Measurements from ENCODE around the gene RBM44. TPM values are rescaled to one million over a fixed set of nuclear protein-coding genes. Genes with fewer than 3 reads are reported as not detected.

RBM44 gene
- total and polyA plus RNA-seq, 2 donors (not counting 1 experiment from before 2014, with no cell fraction given), result 0.17 to 0.34 TPM

DNA sequence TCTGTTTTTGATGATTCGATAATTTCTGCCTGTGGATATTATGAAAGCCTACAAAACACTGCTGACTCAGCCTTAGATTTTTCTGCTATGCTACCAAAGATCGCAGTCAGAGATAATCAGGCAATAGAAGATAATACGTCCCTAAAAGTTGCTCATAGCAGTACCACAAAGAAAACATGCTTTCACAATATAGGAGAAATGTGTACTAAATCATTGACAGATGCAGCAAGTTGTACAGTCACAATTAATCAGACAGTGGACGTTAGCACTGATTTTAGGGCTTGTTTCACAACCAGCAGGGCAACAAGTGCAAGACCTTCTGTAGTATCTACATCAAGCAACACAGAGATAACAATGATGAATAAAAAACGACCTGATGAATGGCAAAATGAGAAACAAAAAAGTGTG, 19.5 kb downstream of the RBM44 start:
- Histone ChIP-seq H3K4me1 (ENCODE audit: control insufficient read depth, extremely low read depth, insufficient read depth, low read length) (no peaks in the 10 kb centered on the region), H3K9ac (ENCODE audit: insufficient read depth, low read length) (no peak overlapping the region), H2AFZ (ENCODE audit: low read length) (no peak overlapping the region), H3K27me3 (ENCODE audit: control insufficient read depth, insufficient read depth, low read length) (peaks cover 3% of the 10 kb centered on the region), H3K79me2 (ENCODE audit: control insufficient read depth, insufficient read depth, low read length) (no peaks in the 10 kb centered on the region), H3K36me3 (ENCODE audit: control insufficient read depth, insufficient read depth, low read length) (no peaks in the 10 kb centered on the region), H3K4me2 (ENCODE audit: extremely low read depth, insufficient read depth, low read length) (no peak overlapping the region), H3K27ac (ENCODE audit: insufficient read depth, low read length) (no peak overlapping the region), H4K20me1 (ENCODE audit: control insufficient read depth, extremely low read depth, insufficient read depth, low read length) (no peaks in the 10 kb centered on the region), H3K4me3 (replicated peaks in 1 of 4; ENCODE audit: control extremely low read depth in 1 of 4, insufficient read depth in 1 of 4, low read depth in 3 of 4, low read length in 4 of 4) (no peak overlapping the region), H3K9me3 (ENCODE audit: control insufficient read depth, insufficient read depth, low read depth, low read length) (no peaks in the 10 kb centered on the region)
- no peak for TF ChIP-seq EZH2 (IDR thresholded peaks at IDR 0.05; ENCODE audit: low read length, missing control alignments)
- TF ChIP-seq, protein P1, sequence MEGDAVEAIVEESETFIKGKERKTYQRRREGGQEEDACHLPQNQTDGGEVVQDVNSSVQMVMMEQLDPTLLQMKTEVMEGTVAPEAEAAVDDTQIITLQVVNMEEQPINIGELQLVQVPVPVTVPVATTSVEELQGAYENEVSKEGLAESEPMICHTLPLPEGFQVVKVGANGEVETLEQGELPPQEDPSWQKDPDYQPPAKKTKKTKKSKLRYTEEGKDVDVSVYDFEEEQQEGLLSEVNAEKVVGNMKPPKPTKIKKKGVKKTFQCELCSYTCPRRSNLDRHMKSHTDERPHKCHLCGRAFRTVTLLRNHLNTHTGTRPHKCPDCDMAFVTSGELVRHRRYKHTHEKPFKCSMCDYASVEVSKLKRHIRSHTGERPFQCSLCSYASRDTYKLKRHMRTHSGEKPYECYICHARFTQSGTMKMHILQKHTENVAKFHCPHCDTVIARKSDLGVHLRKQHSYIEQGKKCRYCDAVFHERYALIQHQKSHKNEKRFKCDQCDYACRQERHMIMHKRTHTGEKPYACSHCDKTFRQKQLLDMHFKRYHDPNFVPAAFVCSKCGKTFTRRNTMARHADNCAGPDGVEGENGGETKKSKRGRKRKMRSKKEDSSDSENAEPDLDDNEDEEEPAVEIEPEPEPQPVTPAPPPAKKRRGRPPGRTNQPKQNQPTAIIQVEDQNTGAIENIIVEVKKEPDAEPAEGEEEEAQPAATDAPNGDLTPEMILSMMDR (conservative IDR thresholded peaks at IDR 0.05 in 1 of 2, IDR thresholded peaks at IDR 0.05 in 1 of 2; ENCODE audit: low read depth in 1 of 2, low read length in 2 of 2), result no peak
- DNase-seq (ENCODE audit: low read depth in 2 of 2), result peak; percentile 65

DNA sequence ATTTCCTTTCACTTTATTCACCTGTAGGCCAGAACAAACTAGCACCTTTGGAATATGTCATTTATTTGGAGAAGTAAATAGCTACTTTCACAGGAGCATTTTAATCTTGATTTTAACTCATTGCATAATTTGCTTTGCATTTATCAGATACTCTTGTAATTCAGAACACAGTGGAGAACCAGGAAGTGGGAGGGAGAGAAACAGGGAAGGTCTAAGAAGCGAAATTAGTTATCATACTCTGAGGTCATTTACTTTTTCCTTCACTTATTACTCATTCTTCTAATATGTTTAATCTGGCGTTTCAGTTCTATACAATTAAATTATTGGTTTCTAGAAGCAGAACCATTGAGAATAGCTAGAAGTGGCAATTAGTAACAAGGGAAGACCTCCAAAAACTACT, 20.7 kb downstream of the RBM44 start:
- no peak overlapping the region for H3K4me2 ChIP-seq (ENCODE audit: extremely low read depth, insufficient read depth, low read length)
- no peak overlapping the region for H3K9ac ChIP-seq (ENCODE audit: insufficient read depth, low read length)
- no peaks in the 10 kb centered on the region for H3K36me3 ChIP-seq (ENCODE audit: control insufficient read depth, insufficient read depth, low read length)
- TF ChIP-seq EZH2 (IDR thresholded peaks at IDR 0.05; ENCODE audit: low read length, missing control alignments), result no peak
- TF ChIP-seq, protein P1 (conservative IDR thresholded peaks at IDR 0.05 in 1 of 2, IDR thresholded peaks at IDR 0.05 in 1 of 2; ENCODE audit: low read depth in 1 of 2, low read length in 2 of 2), result no peak
- H3K9me3 ChIP-seq (ENCODE audit: control insufficient read depth, insufficient read depth, low read depth, low read length), result no peaks in the 10 kb centered on the region
- H4K20me1 ChIP-seq (ENCODE audit: control insufficient read depth, extremely low read depth, insufficient read depth, low read length), result no peaks in the 10 kb centered on the region
- no peaks in the 10 kb centered on the region for H3K4me1 ChIP-seq (ENCODE audit: control insufficient read depth, extremely low read depth, insufficient read depth, low read length)
- H3K4me3 ChIP-seq (replicated peaks in 1 of 4; ENCODE audit: control extremely low read depth in 1 of 4, insufficient read depth in 1 of 4, low read depth in 3 of 4, low read length in 4 of 4), result no peak overlapping the region
- no peak overlapping the region for H3K27ac ChIP-seq (ENCODE audit: insufficient read depth, low read length)
- no peaks in the 10 kb centered on the region for H3K79me2 ChIP-seq (ENCODE audit: control insufficient read depth, insufficient read depth, low read length)
- peak in 1 of 2 donors; percentile 13 for DNase-seq (ENCODE audit: low read depth in 2 of 2)
- H3K27me3 ChIP-seq (ENCODE audit: control insufficient read depth, insufficient read depth, low read length), result peaks cover 3% of the 10 kb centered on the region
- H2AFZ ChIP-seq (ENCODE audit: low read length), result no peak overlapping the region

GRCh38 chr2:237820421-237820820, 21.8 kb downstream of the RBM44 start:
- no peaks in the 10 kb centered on the region for H3K36me3 ChIP-seq (ENCODE audit: control insufficient read depth, insufficient read depth, low read length)

More at GRCh38 chr2:237820421-237820820, 21.8 kb downstream of the RBM44 start:
- H3K27me3 ChIP-seq (ENCODE audit: control insufficient read depth, insufficient read depth, low read length), result peaks cover 3% of the 10 kb centered on the region
- H3K4me1 ChIP-seq (ENCODE audit: control insufficient read depth, extremely low read depth, insufficient read depth, low read length), result no peaks in the 10 kb centered on the region
- H3K27ac ChIP-seq (ENCODE audit: insufficient read depth, low read length), result no peak overlapping the region
- no peak overlapping the region for H3K4me3 ChIP-seq (replicated peaks in 1 of 4; ENCODE audit: control extremely low read depth in 1 of 4, insufficient read depth in 1 of 4, low read depth in 3 of 4, low read length in 4 of 4)
- no peak for DNase-seq (ENCODE audit: low read depth in 2 of 2)
- H3K9ac ChIP-seq (ENCODE audit: insufficient read depth, low read length), result no peak overlapping the region
- no peaks in the 10 kb centered on the region for H3K79me2 ChIP-seq (ENCODE audit: control insufficient read depth, insufficient read depth, low read length)
- no peaks in the 10 kb centered on the region for H3K9me3 ChIP-seq (ENCODE audit: control insufficient read depth, insufficient read depth, low read depth, low read length)
- no peak overlapping the region for H2AFZ ChIP-seq (ENCODE audit: low read length)
- H3K4me2 ChIP-seq (ENCODE audit: extremely low read depth, insufficient read depth, low read length), result no peak overlapping the region
- no peak for TF ChIP-seq EZH2 (IDR thresholded peaks at IDR 0.05; ENCODE audit: low read length, missing control alignments)
- TF ChIP-seq, protein P1 (conservative IDR thresholded peaks at IDR 0.05 in 1 of 2, IDR thresholded peaks at IDR 0.05 in 1 of 2; ENCODE audit: low read depth in 1 of 2, low read length in 2 of 2), result no peak
- H4K20me1 ChIP-seq (ENCODE audit: control insufficient read depth, extremely low read depth, insufficient read depth, low read length), result no peaks in the 10 kb centered on the region

All from fibroblast of lung (primary cell).